DND-41 (cell line): ENCODE results near the gene GFPT1.

ENCODE experiments used
- ATAC-seq: fragments of 200-7000 bp; cut with Tn5 transposase; 3 replicates; pipeline ENCODE4 v1.9.1; 2021; ENCODE audit warnings: low read depth; ENCODE audit not compliant: insufficient read depth
- DNase-seq: peaks from one replicate; pipeline ENCODE4 v3.0.0-alpha.2; 2020
- H2AFZ ChIP-seq: 2 replicates; pipeline ENCODE4 v1.6.0; 2012; ENCODE audit warnings: low read depth, low read length
- H3K27ac ChIP-seq: 2 replicates; pipeline ENCODE4 v1.5.1; 2012; ENCODE audit warnings: low read length, inconsistent platforms
- H3K27me3 ChIP-seq: fragments of 200-600 bp; sonication (generic); 2 replicates; pipeline ENCODE4 v1.6.0; 2012; ENCODE audit warnings: low read length, mild to moderate bottlenecking, inconsistent platforms; ENCODE audit not compliant: insufficient read depth, poor library complexity
- H3K36me3 ChIP-seq: 2 replicates; pipeline ENCODE4 v1.5.1; 2012; ENCODE audit warnings: low read length, inconsistent platforms; ENCODE audit not compliant: insufficient read depth
- H3K4me1 ChIP-seq: 2 replicates; pipeline ENCODE4 v1.5.1; 2012; ENCODE audit warnings: mild to moderate bottlenecking, low read length; ENCODE audit not compliant: insufficient read depth
- H3K4me2 ChIP-seq: 2 replicates; pipeline ENCODE4 v1.6.0; 2012; ENCODE audit warnings: mild to moderate bottlenecking, moderate library complexity, low read length, inconsistent platforms; ENCODE audit not compliant: insufficient read depth
- H3K4me3 ChIP-seq, 2 experiments: fragments of 200-600 bp in 1 of 2; shearing (Covaris generic) in 1 of 2; 2 replicates each; pipeline ENCODE4 v1.5.1; 2012 to 2016; ENCODE audit warnings: inconsistent platforms in 2 of 2, low read length in 2 of 2, mild to moderate bottlenecking in 2 of 2, low read depth in 1 of 2, moderate library complexity in 1 of 2
- H3K79me2 ChIP-seq: 2 replicates; pipeline ENCODE4 v1.6.0; 2012; ENCODE audit warnings: low read length, inconsistent platforms; ENCODE audit not compliant: insufficient read depth
- H3K9ac ChIP-seq: 2 replicates; pipeline ENCODE4 v1.6.0; 2012; ENCODE audit warnings: low read depth, mild to moderate bottlenecking, inconsistent platforms, low read length, moderate library complexity
- H3K9me3 ChIP-seq: 2 replicates; pipeline ENCODE4 v1.5.1; 2012; ENCODE audit warnings: low read length, moderate library complexity, mild to moderate bottlenecking, inconsistent platforms; ENCODE audit not compliant: insufficient read depth, severe bottlenecking
- H4K20me1 ChIP-seq: 2 replicates; pipeline ENCODE4 v1.6.0; 2012; ENCODE audit warnings: low read length; ENCODE audit not compliant: insufficient read depth
- CTCF ChIP-seq: IDR thresholded peaks from 2 replicates; pipeline ENCODE4 v1.5.1; 2012; ENCODE audit warnings: borderline replicate concordance, low read length, moderate library complexity, mild to moderate bottlenecking; ENCODE audit not compliant: poor library complexity, severe bottlenecking; ENCODE audit errors: extremely low read depth
- EZH2 ChIP-seq: IDR thresholded peaks from 3 replicates; pipeline ENCODE4 v1.6.1; 2012; ENCODE audit warnings: borderline replicate concordance, low read depth, mild to moderate bottlenecking, moderate library complexity, low read length, inconsistent platforms; ENCODE audit not compliant: severe bottlenecking

Gene GFPT1

GRCh38 chr2:69299772-69300516, 87.1 kb downstream of the GFPT1 start:
- H3K79me2 ChIP-seq: no peaks in the 10 kb centered on the region
- ATAC-seq (no peak), DNase-seq (no peak)
- H3K9me3 ChIP-seq: peaks cover 4% of the 10 kb centered on the region
- no peak overlapping the region for H2AFZ ChIP-seq
- H3K4me2 ChIP-seq: no peak overlapping the region
- no peaks in the 10 kb centered on the region for H3K36me3 ChIP-seq
- no peaks in the 10 kb centered on the region for H4K20me1 ChIP-seq
- no peak overlapping the region for H3K9ac ChIP-seq
- H3K4me1 ChIP-seq: no peaks in the 10 kb centered on the region
- H3K4me3 ChIP-seq: no peak overlapping the region
- no peaks in the 10 kb centered on the region for H3K27me3 ChIP-seq
- no peak overlapping the region for H3K27ac ChIP-seq
- TF ChIP-seq EZH2 (no peak), CTCF (no peak)

GRCh38 chr2:69298862-69299261, 88.2 kb downstream of the GFPT1 start:
- no peak overlapping the region for H3K4me2 ChIP-seq
- no peaks in the 10 kb centered on the region for H3K4me1 ChIP-seq
- H3K36me3 ChIP-seq: no peaks in the 10 kb centered on the region
- ATAC-seq (no peak), DNase-seq (no peak)
- H3K9me3 ChIP-seq: peaks cover 1% of the 10 kb centered on the region
- no peaks in the 10 kb centered on the region for H4K20me1 ChIP-seq
- TF ChIP-seq EZH2: no peak
- no peak for TF ChIP-seq CTCF
- no peaks in the 10 kb centered on the region for H3K79me2 ChIP-seq
- no peak overlapping the region for H2AFZ ChIP-seq
- H3K27ac ChIP-seq: no peak overlapping the region
- no peak overlapping the region for H3K4me3 ChIP-seq
- H3K9ac ChIP-seq: no peak overlapping the region
- no peaks in the 10 kb centered on the region for H3K27me3 ChIP-seq

- Histone ChIP-seq H2AFZ (no peak overlapping the region), H3K4me3 (no peak overlapping the region), H3K4me1 (no peaks in the 10 kb centered on the region), H3K4me2 (no peak overlapping the region), H3K9me3 (no peaks in the 10 kb centered on the region), H3K79me2 (no peaks in the 10 kb centered on the region), H3K27ac (no peak overlapping the region), H3K36me3 (no peaks in the 10 kb centered on the region), H3K27me3 (no peaks in the 10 kb centered on the region), H4K20me1 (no peaks in the 10 kb centered on the region), H3K9ac (no peak overlapping the region)
- DNase-seq: no peak
- TF ChIP-seq CTCF (no peak), EZH2 (no peak)
- no peak for ATAC-seq
Measured at GRCh38 chr2:69298261-69298660, 88.8 kb downstream of the GFPT1 start.
